Esophagus muscularis mucosa (tissue), 4 donors: ENCODE measurements around the gene IP6K1.

Experiments used
- EP300 ChIP-seq: sonication (generic); formaldehyde crosslinking; IDR thresholded peaks from one replicate; pipeline ENCODE4 v1.6.1; 2017; ENCODE audit warnings: antibody characterized with exemption
- POLR2A ChIP-seq: fragments of 450-650 bp; IDR thresholded peaks from one replicate; pipeline ENCODE4 v1.6.1; 2017; ENCODE audit warnings: antibody characterized with exemption, moderate library complexity, mild to moderate bottlenecking, low read depth
- TF ChIP-seq, protein P1 (sequence below), 3 experiments: fragments of 200-600 bp in 2 of 3; fragments of 450-650 bp in 1 of 3; sonication (generic) in 2 of 3; IDR thresholded peaks; one replicate each; pipeline ENCODE4 v1.5.1; 2017 to 2019; ENCODE audit warnings: antibody characterized with exemption in 3 of 3, mild to moderate bottlenecking in 2 of 3, moderate library complexity in 1 of 3

DNA sequence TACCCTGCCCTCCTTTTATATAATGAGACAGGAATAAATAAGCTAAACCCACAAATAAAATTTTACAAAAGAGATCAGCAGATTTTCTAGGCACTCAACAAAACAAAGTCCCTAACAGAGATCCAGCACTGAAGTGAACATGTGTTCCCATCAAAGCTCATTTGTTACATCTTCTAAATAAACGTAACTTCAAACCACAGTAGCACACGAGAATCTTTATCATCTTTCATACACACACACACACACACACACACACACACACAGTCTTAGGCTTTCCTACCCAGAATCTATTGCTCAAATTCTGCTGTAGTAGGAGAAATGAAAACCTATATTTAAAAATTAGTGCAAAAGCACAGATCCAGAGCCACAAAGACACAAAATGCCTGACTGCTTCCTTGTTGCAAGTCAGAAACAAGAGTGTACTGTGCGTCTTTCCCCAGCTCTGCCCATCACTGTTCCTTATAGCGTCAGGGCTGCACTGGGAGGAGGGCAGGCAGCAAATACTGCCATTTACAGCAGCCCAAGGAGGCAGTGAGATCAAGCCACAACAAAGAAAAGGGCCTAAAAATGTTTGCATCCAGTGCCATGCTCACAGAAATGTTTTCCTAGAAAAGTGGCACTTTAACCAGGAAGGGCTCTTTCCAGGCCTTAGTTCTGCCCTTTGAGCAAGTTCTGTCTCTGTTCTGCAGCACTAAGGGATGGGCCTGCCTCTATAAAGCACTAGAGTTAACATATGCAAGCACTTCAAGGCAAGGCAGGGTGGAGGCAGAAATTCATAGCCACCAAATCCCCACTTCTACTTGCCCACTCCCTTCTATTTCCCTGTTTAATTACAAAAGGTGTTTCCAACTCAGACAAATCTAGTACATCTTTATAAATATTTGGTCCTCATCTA lies 6.0 kb downstream of the IP6K1 start:
- TF ChIP-seq EP300 (no peak), POLR2A (no peak)
- TF ChIP-seq, protein P1, sequence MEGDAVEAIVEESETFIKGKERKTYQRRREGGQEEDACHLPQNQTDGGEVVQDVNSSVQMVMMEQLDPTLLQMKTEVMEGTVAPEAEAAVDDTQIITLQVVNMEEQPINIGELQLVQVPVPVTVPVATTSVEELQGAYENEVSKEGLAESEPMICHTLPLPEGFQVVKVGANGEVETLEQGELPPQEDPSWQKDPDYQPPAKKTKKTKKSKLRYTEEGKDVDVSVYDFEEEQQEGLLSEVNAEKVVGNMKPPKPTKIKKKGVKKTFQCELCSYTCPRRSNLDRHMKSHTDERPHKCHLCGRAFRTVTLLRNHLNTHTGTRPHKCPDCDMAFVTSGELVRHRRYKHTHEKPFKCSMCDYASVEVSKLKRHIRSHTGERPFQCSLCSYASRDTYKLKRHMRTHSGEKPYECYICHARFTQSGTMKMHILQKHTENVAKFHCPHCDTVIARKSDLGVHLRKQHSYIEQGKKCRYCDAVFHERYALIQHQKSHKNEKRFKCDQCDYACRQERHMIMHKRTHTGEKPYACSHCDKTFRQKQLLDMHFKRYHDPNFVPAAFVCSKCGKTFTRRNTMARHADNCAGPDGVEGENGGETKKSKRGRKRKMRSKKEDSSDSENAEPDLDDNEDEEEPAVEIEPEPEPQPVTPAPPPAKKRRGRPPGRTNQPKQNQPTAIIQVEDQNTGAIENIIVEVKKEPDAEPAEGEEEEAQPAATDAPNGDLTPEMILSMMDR (IDR thresholded peaks at IDR 0.05): no peak
